SIG-M5 (cell line): ENCODE data around the gene KCNMA1.

ENCODE experiments used
- DNase-seq: peaks from one replicate; lab custom pipeline; 2025; lab: John Stamatoyannopoulos, UW

KCNMA1 gene

DNA sequence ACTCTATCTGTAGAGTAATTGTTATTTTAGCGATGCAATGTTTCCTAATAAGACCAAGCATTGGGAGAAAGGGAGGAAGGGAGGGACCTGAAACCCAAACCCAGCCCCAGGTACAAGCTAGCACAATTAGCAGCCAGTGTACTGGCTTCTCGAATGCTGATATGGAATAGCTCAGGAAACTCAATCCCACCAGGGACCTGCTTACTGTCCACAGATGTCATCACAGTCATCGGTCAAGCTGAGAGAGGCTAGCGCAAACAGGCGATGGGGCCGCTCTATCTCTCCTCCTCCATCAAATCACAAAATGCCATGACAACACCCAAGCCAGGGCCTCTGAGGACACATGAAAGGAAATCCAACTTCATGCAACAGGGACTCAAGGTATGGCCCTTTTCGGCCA, 192.1 kb downstream of the KCNMA1 start:
- no peak for DNase-seq

DNA sequence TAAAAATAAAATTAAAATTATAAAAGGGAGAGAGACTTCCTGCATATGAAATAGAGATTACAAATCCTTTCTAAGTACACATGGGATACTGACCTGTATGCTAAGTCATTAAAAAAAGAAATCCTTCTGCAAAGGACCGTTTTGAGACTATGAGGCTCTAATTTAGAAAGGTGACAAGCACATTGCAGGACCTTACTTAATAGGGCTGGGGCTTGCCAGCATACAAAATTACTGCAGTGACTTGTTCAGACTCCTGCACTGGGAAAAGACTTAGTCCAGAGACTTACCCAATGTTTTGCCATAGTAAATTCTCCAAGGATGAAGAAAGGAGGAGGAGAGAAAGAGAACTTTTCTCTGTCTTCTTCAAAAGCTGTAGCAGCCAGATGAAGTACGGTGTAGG, 193.6 kb downstream of the KCNMA1 start:
- no peak for DNase-seq

DNA sequence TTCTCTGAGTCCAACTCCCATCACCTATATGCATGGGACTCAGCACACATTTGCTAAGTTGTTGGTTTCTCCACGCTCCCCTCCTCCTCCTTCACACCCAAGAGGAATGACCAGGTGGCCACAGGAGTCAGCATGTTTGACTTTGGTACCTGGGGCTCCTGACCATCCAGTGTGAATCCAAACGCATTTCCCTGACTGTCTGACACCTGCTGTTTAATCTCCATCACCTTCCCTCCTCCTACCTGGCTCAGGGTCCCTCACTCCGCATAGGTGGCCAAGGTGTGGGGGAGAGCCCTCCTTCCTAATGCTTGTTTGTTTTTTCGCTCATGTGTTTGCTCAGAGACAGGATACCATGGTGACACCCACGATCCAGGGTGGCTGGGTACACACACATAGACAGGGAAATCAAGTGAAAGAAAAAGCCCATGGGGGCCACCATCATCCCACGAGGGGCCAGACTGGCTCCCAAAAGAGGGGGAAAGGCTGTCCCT, 194.9 kb downstream of the KCNMA1 start:
- DNase-seq = no peak

DNA sequence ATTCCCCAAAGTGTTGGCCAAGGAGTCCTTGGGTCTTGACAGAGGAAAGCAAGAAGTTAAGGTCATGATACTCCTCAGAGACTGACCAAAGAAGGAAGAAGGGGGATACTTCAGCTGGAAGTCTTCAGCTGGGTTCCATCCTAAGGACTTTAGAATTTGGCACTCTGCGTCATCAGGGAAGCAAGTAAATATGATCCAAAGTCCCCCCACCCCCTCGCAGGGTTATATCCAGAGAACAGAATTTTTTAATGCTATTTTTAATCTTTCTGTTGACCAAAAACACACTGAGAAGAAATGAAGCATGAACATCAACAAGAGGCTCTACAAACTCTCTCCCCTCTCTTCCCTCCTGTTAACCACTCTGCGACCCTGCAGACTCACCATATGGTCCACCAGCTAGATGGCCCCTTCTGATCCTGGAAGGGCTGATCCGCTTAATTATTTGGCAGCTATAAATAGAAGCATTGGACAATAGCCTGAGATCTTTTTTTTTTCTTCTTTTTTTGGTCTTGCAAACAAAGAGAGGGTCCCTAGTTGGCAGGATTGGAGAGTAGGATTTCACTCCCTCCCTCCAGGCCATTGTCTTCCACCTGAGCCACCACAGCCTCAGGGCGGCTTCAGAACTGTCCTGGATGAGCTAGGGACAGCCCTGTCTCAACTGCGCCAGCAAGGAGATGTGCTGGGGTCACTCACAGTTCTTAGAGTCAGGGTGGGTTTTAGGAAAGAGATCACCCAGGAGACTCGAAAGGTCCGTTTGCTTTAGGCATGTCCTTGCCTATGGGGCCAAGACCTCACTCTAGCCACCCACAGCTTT, 196.0 kb downstream of the KCNMA1 start:
- no peak for DNase-seq

DNA sequence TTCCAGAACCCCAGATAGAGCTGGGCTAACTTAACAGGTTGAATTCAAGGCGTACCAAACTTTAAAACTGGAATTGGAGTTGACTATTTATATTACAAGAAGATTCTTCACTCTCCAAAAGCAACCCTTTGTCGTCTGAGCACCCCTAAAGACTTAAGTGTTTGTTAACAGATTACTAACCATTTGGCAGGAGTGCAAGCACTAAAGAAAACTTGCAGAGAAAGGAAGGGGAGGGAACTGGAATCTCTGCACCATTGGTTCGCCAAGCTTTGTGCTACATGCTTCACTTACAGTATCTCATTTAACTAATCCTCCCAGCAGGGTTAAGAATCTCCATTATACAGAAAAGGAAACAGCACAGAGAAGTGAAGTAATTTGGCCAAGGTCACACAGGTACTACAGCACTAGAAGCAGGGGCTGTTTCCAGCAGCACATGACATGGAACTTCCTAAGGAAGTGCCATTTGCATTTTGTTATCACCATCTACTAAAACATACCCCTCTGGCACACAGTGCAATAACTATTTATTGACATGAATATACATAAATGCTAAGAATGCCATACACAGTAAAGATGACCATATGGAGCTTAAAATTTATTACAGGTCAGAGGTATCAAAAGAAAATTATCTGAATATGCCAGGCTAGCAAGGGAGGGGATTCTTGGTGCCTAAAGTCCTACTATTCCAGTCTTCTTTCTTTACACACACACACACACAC, 201.2 kb downstream of the KCNMA1 start:
- DNase-seq = no peak

DNA sequence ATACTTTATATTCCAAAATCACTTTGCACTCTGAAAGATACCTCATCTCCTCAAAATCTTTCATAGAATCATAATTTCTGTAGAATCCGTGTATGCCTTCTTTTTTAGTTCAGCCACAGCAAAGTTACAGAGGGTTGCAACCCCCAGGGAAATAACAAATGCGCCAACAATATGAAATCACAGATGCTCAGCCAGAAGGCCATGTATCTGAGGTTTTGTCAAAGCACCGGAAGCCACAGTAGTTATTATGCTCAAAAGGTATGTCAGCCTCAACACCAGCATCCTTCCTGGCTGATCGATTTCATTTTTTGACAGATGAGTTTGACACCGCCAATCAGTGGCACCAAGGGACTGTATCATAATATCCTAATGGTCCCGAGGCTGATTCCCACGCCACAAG, 204.1 kb downstream of the KCNMA1 start:
- DNase-seq = no peak

DNA sequence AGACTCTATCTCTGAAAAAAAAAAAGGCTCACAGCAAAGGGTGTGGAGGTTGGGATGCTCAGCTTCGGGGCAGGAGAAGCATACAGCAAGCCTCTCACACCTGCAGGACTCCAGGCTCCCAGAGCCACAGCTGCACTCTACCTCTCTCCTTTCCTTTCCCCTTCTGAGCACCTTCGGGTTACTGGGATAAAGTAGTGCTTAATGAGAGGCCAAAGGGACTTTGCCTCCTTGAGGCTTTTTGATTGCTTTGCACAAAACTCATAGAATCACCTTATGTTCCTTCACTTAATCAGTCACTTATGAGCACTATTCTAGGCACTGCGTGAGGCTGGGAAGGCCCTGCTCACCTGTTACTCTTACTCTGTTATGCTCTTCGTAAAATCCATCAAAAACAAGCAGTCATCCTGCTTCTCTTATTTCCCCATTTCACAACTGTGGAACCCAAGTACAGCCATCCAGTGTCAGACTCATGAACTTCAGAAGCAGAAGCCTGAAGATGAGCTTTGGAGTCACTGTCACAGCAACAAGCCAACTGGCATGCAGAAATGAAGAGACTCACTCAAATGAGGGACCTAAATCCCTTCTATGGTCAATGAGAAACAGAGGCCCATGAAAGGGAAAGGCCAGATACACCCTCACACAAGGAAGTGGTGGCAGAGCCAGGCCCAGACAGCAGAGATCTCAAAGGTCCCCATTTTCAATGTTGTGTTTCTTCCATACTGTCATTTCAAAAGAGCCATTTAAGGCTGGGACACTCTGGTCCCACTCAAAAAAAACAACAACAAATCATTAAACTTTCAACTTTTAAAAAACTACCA, 205.4 kb downstream of the KCNMA1 start:
- DNase-seq = no peak

DNA sequence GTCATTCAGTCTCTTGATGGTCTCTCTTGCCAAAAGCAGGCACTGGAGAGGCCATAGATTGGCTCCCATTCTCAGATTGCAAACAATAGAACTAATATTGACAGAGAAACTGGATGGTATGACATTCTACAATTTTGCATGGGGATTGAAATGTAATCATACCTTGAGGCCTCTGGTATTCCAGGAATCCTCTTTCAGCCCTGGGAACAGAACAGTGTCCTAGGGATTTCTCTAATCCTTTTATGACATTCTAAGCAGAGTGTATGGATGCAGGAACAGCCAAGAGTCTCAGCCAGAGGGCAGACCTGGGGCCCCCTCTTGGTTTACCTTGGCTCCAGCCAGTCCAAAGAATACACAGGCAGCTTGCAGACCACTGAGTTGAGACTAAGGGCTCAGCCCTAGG, 206.4 kb downstream of the KCNMA1 start:
- no peak for DNase-seq

DNA sequence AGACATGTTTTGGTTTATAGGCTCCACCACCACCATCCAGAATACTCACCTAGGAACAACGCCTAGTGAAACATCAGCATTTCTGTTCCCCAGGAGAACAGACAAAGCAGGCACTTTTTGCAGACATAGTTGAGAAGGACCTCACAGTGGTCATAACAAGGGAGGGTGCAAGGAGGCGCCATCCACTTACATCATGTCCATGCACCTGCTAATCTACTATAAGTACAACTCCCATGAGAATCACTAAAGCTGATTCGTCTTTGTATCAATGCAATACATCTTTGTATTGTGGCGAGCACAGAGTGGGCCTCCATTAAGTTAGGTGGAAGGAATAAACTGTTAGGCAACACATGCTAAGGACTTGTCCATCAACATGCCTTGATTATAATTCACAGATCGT, 207.1 kb downstream of the KCNMA1 start:
- no peak for DNase-seq

DNA sequence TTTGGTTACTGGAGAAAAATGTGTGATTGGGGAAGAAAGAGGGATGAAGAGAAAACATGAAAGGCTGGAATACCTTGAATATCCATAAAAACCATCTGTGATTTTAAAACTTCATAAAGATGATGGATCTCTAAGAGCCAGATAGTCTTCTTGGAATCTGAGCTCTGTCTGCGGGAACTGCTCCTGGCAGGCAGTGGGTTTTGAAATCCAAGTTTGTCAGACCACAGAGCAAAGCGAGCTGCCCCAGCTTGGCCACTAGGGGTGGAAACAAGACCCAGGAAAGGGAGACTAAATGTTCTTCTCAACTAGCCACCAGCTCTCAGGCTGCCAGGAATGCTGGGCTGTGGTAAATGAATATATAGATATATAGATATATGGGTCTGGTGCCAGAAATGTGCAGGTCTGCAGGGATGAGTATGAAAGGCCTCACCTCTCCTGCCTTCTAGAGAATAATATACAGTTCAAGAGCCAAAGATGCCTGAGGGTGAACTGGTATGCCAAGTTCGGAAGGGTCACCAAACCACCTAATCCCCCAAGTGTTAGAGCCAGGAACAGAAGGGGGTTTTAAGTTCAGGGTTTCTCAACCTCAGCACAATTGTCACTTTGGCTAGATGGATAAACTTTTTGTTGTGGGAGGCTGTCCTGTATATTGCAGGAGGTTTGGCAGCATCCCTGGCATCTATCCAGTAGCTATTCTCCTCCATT, 208.8 kb downstream of the KCNMA1 start:
- no peak for DNase-seq

DNA sequence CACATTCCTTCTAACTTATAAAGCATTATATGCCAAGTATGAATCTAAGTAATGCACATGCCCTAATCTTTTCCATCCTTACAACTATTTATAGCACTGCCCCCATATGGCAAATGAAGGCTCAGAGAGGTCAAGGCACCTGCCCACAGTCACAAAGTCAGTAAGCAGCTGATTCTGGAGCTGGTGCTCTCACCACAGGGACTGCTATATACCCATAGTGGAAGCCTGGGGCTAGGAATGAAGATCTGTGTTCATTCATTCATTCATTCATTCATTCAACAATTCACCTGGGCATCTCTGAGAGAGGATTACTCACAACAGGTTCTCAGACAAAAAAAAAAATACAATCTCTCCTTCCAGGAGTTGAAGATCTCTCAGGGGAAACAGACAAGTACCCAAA, 213.4 kb downstream of the KCNMA1 start:
- DNase-seq = no peak

DNA sequence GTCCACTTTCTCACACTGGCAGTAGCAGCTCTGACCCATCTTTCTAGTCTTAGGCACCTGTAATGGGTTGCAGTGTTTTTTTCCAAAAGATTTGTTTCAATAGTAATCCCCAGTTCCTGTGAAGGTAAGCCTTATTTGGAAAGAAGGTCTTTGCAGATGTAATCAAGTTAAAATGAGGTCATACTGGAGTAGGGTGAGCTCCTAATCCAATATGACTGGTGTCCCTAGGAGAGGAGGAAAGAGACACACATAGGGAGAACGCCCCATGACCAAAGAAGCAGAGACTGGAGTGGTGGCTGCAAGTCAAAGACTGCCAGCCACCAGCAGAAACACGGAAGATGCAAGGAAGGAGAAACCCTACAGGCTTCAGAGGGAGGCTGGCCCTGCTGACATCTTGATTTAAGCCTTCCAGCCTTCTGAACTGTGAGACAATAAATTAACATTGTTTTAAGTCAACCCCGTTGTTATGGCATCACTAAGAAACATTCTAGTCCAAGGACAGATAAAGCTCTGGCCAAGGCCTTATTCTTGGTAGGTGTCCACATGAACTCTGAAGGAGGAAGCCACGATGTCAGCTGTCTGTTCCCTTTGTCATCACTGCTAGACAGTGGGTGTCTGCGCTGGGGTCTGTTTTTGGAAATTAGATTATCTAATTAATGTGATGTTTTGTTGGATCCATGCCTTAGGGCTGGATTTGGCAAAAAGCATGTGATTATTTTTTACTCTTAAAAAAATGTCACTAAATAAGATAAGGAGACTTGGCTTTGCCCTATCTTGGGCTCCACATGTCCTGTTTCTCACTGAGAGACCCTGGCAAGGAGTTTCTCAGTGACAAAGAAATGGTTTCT, 214.9 kb downstream of the KCNMA1 start:
- no peak for DNase-seq

DNA sequence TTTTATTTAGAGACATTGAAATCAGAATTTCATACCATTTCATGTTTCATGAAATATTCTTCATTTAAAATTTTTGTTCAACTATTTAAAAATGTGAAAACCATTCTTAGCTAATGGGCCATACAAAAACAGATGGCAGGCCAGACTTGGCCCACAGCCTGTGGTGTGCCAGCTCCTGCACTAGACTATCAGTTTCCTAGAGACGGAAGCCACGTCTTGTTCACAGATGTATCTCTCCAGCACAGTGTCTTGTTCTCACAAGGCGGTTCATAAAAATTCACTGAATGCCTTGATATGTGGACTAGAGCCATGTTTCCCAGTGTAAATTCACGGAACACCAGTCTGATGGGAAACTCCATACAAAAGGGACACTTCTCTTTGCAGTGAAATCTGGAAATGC, 216.0 kb downstream of the KCNMA1 start:
- DNase-seq = no peak

DNA sequence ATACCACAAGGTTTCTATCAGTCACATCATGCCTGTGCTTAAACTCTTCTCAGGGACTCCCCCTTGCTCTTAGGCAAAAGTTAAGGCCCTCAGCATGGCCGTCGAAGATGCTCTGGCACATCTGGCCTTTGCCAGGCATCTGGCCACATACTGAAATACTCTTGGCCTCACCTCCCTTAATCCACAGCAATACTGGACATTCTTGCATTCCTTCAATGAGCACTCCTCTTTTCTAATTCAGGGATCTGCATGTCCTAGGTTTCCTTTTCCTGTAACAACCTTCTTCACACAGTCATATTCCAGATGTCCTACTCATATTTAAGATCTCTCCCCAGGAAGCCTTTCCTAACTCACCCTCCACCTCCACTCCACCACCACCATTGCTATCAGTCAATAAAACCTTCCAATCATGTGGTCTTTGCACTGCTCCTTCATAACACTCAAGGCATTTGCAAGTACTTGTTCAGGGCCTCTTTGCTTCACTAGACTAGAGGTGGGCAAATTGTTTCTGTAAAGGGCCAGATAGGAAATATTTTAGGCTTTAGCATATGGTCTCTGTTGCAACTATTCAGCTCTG, 216.6 kb downstream of the KCNMA1 start:
- no peak for DNase-seq

DNA sequence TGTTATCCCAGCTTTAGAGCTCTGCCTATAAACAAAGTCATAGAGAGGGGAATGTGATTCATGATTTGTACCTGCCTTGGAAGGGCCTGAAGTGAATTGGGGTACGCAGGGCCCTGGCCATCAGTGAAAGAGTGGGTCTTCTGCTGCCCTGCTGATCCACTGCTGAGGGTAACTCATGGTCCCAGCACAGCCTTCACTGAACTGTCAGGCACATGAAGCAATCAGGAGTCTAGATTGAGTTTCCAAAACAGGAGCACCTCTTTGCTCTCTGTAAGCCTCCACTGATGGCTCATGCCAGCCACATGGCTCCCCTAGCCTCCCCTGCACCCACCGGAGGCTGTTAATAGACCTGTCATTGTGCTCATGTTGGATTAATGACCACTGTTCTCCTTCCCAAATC, 217.6 kb downstream of the KCNMA1 start:
- no peak for DNase-seq

DNA sequence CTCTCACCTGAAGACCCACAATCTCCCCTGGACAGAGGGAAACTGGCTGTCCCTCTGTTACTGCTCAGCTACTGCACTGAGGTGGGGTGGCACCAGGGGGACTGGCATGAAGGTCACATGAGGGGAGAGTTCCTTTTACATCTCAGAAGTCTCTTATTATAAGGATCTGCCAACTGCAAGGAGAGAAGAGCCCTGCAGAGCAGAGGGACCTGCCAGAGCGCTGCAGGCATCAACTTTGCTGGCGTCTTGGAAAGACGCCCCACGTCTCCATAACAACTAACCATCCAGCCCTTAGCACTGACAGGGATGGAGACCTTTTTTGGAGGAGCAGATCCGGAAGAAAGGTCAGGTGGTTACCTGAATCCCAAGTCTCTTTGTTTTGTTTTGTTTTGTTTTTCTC, 218.6 kb downstream of the KCNMA1 start:
- no peak for DNase-seq

DNA sequence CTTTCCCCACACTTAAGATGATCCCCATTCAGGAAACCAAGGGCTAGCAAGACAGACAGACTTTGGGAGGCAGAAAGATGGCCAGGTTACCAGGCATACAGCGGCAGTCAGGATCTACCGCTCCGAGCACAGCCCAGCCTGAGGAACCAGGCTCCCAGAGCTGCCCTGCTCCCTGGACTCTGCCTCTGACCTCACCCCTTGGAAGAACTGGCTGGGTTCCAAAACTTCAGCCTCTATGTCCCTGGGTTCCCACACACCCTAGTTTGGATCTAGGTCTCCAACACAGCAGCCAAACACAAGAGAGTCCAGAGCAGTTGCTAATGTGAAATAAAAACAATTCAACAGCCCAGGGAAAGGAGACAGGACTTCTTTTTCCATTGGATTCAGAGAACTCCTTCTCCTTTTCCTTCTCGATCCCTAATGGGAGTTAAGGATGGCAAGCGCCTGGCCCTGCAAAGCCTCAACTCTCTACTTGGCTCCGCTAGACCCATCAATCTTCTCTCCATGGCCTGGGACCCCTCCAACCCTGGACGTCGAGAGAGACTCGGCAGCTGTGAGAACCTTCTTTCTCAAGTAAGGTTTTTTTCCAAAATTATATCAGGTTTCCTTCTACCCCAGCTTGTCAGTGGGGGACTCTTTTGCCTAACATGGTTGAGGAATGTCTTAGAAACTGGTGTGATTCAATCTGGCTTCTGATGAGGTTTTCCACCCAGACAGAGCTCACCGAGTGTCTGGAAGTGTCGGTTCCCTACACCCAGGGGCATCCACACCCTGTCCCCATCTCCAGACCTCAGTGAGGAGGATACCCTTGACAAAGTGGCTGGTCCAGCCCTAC, 219.6 kb downstream of the KCNMA1 start:
- DNase-seq = no peak

DNA sequence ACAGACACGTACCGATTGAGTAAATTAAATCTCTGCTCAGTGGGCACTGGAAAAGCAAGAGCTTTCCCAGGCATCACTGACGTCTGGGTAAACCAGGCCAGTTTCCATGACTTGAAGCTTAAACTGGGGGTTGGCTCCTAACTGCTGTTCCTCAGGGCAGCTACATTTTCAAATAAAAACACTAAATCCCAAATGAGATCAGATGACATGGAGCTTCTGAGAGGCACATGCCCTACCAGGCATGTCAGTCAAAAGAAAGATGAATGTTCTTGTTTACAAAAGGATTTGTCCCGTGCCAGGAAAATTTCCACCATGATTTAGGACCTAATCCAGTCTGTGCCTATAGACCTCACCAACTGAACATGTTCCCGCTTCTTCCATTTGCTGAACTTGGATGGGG, 220.2 kb downstream of the KCNMA1 start:
- DNase-seq = no peak

DNA sequence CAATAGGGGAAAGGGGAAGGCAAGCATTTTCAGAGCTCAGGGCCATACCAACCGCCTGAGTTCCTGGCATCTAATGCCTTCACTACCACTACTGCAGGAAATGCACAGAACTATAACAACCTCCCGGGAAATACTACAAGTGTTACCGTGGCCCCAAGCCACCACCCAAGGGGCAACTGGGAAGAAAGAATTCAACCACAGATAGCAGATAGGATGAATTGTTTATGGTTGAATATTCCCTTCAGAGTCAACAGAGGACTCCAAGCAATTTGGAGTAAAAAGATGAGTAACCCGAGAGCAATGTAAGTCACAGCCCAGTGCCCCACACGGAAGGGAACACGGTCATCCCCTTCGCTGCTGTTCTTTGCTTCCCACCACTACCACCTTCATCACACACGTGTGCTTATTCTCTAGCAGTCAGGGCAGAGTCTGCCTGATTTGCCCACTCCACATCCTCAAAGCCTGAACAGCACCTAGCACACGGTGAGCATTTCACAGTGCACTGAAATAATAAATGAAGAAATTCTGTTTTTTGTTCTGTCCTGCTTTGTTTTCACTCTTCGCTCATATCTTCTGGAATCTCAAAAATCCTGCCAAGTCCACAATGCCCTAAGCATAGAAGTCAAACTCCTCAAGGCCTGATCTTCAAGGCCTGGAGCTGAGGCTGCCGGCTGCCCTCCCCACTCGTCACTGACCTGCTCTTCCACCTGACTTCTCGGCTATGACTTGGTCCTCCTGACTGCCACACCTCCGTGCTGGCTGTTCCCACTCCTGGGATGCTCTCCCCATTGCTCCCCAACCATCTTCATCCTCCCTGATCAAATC, 221.1 kb downstream of the KCNMA1 start:
- DNase-seq = no peak
